Testis (tissue), 5 donors: ENCODE results near the gene PLEKHO2. TPM values are rescaled to one million over a fixed set of nuclear protein-coding genes. Genes with fewer than 3 reads are reported as not detected.
"Not testable (repeated sequence)": the region's sequence is repeated elsewhere in the genome, so short reads cannot be mapped to it uniquely, and the experiment has no call there.

Source experiments
- DNase-seq: peaks from one replicate; pipeline ENCODE4 v3.0.0-alpha.2; 2019
- H3K27ac ChIP-seq, 2 donors: fragments of 200-600 bp; sonication (generic); one replicate each; pipeline ENCODE4 v1.5.1; 2019
- H3K27me3 ChIP-seq: fragments of 200-600 bp; sonication (generic); one replicate; pipeline ENCODE4 v1.5.1; 2019
- H3K36me3 ChIP-seq: fragments of 200-600 bp; sonication (generic); one replicate; pipeline ENCODE4 v1.5.1; 2017; ENCODE audit warnings: low read depth; ENCODE audit errors: missing control alignments
- H3K4me1 ChIP-seq: fragments of 200-600 bp; sonication (generic); one replicate; pipeline ENCODE4 v1.5.1; 2019
- H3K4me3 ChIP-seq, 2 donors: fragments of 200-600 bp; sonication (generic); one replicate each; pipeline ENCODE4 v1.5.1; 2017 to 2019
- H3K9me3 ChIP-seq: fragments of 200-600 bp; sonication (generic); one replicate; pipeline ENCODE4 v1.5.1; 2017
- CTCF ChIP-seq, 3 experiments: fragments of 450-650 bp in 2 of 3; fragments of 200-600 bp in 1 of 3; sonication (generic) in 1 of 3; IDR thresholded peaks; one replicate each; pipeline ENCODE4 v1.5.1; 2016 to 2019; ENCODE audit warnings: antibody characterized with exemption in 3 of 3, mild to moderate bottlenecking in 2 of 3, moderate library complexity in 1 of 3
- POLR2A ChIP-seq: fragments of 450-650 bp; IDR thresholded peaks from one replicate; pipeline ENCODE4 v1.6.1; 2017; ENCODE audit warnings: antibody characterized with exemption, mild to moderate bottlenecking, moderate library complexity
- WGBS, 2 donors: methylation state at CpG; one replicate each; pipeline ENCODE4 v1.1.5; 2018; 5-methylcytosine and 5-hydroxymethylcytosine counted together
- intact Hi-C: fragments of 100-400 bp; cut with DNase I; formaldehyde crosslinking; loops from one replicate; pipeline ENCODE4 v1.15.1; 2023; ENCODE audit warnings: low total_unique reads
- long read RNA-seq, 2 donors: transcript quantifications; one replicate each; lab custom pipeline, GENCODE V29; 2026
- polyA plus RNA-seq: library from polyadenylated mRNA; stranded (reverse); fragments of 350-450 nt; fragmentation: Illumina TruSeq; extraction: RNeasy Lipid Tissue Mini Kit (QIAGEN cat#74804); gene quantifications from one replicate; pipeline ENCODE4 v1.2.3, GENCODE V29; 2014; ENCODE audit warnings: low read depth, low replicate concordance; ENCODE audit not compliant: insufficient read depth
- total RNA-seq, 2 donors: library from RNA; depleted of rRNA; stranded (reverse); fragments of >200 nt; gene quantifications; one replicate each; pipeline ENCODE4 v1.2.3, GENCODE V29; 2016

The PLEKHO2 gene
- total RNA-seq: 10 to 100 TPM; 17.2 to 28.9 TPM
- 19.3 TPM for polyA plus RNA-seq
- long read RNA-seq, donor 1, partial matches to known transcripts: 0 of 4 reads
- long read RNA-seq, donor 1, other reads (novel, unspliced or antisense): 0 of 4 reads
- long read RNA-seq, donor 2, partial matches to known transcripts: 5 of 7 reads
- long read RNA-seq, donor 2, other reads (novel, unspliced or antisense): 0 of 7 reads

GRCh38 chr15:64841344-64842095 is at the start of gene PLEKHO2:
Gene PLEKHO2 (plus strand): TSS chr15:64841915. CDS start chr15:64842017, 102 bp downstream.
- peaks cover 25% of the 10 kb centered on the region for H3K4me1 ChIP-seq
- 1% methylated on average over 65 of the region's 75 CpGs; no CpG with 5 or more reads in 1 of the 2 donors for WGBS, 2 donors
- H3K27me3 ChIP-seq: no peaks in the 10 kb centered on the region
- H3K27ac ChIP-seq: peak within 1 kb of the TSS; percentile 90 to 95
- TF ChIP-seq POLR2A (peak; percentile 49), CTCF (IDR thresholded peaks at IDR 0.05) (no peak)
- DNase-seq: peak; percentile 96
- intact Hi-C loops: no loop called here
- H3K9me3 ChIP-seq: no peaks in the 10 kb centered on the region
- H3K4me3 ChIP-seq: peak within 1 kb of the TSS; percentile 84 to 98
- no peaks in the 10 kb centered on the region for H3K36me3 ChIP-seq

GRCh38 chr15:64792282-64792681 is 49.4 kb upstream of the PLEKHO2 start:
- intact Hi-C loops: no loop called here
- Histone ChIP-seq H3K27me3 (no peaks in the 10 kb centered on the region), H3K9me3 (no peaks in the 10 kb centered on the region), H3K4me3 (no peak overlapping the region), H3K4me1 (no peaks in the 10 kb centered on the region), H3K36me3 (no peaks in the 10 kb centered on the region), H3K27ac (no peak overlapping the region)
- 86% methylated on average over 3 of the region's 3 CpGs for WGBS, 2 donors
- TF ChIP-seq CTCF (IDR thresholded peaks at IDR 0.05) (no peak), POLR2A (no peak)
- no peak for DNase-seq

GRCh38 chr15:64795299-64795698 is 46.4 kb upstream of the PLEKHO2 start:
- 97 to 99% methylated on average over 7 of the region's 7 CpGs for WGBS, 2 donors
- DNase-seq: not testable (repeated sequence)

GRCh38 chr15:64795921-64796320 is 45.8 kb upstream of the PLEKHO2 start:
- H3K4me1 ChIP-seq, H3K36me3 ChIP-seq, DNase-seq, H3K9me3 ChIP-seq, H3K27ac ChIP-seq, H3K27me3 ChIP-seq, intact Hi-C loops, H3K4me3 ChIP-seq: not testable (repeated sequence)
- 86 to 92% methylated on average over 9 of the region's 9 CpGs for WGBS, 2 donors

More at GRCh38 chr15:64795299-64795698, 46.4 kb upstream of the PLEKHO2 start:
- H3K9me3 ChIP-seq, H3K4me1 ChIP-seq, intact Hi-C loops, H3K36me3 ChIP-seq, H3K4me3 ChIP-seq, H3K27me3 ChIP-seq, H3K27ac ChIP-seq: not testable (repeated sequence)

GRCh38 chr15:64798905-64799304 is 42.8 kb upstream of the PLEKHO2 start:
- DNase-seq, H3K9me3 ChIP-seq: not testable (repeated sequence)
- no CpG with 5 or more reads among the region's 29 CpGs for WGBS, 2 donors

GRCh38 chr15:64800476-64800875 is 41.2 kb upstream of the PLEKHO2 start:
- no peaks in the 10 kb centered on the region for H3K9me3 ChIP-seq
- no peak overlapping the region for H3K4me3 ChIP-seq
- WGBS, 2 donors: 94 to 100% methylated on average over 2 of the region's 2 CpGs
- no peaks in the 10 kb centered on the region for H3K36me3 ChIP-seq
- peaks cover 6% of the 10 kb centered on the region for H3K4me1 ChIP-seq
- DNase-seq: no peak
- intact Hi-C loops: loop anchor here (10.0 kb wide), 1 partner anchor 56 kb away; no protein-coding TSS in a partner anchor
- H3K27me3 ChIP-seq: no peaks in the 10 kb centered on the region
- H3K27ac ChIP-seq: no peak overlapping the region
- TF ChIP-seq POLR2A: no peak
- no peak for TF ChIP-seq CTCF (IDR thresholded peaks at IDR 0.05)

More at GRCh38 chr15:64798905-64799304, 42.8 kb upstream of the PLEKHO2 start:
- H3K27me3 ChIP-seq, H3K4me1 ChIP-seq, H3K4me3 ChIP-seq, intact Hi-C loops, H3K36me3 ChIP-seq, H3K27ac ChIP-seq: not testable (repeated sequence)
